Left colon (tissue), 2 donors: ENCODE data around the gene EXOC6B. TPM values are rescaled to one million over a fixed set of nuclear protein-coding genes. Genes with fewer than 3 reads are reported as not detected.

Experiments used
- ATAC-seq: fragments of 200-7000 bp; cut with Tn5 transposase; one replicate; pipeline ENCODE4 v1.9.1; 2020; ENCODE audit warnings: mild to moderate bottlenecking, moderate library complexity
- DNase-seq, 2 donors: peaks; one replicate each; pipeline ENCODE4 v3.0.0-alpha.2; 2020
- intact Hi-C, 2 donors: fragments of 100-400 bp; cut with DNase I in 1 of 2; cut with micrococcal nuclease in 1 of 2; formaldehyde crosslinking; loops; one replicate each; pipeline versions ENCODE4 v1.11.2 to v1.14.0; 2022; cut with DNase I, micrococcal nuclease
- total RNA-seq, 2 donors: library from RNA; stranded (reverse); fragmentation: NEBNext Ultra II Directional; extraction: Animal tissue kit (Norgen Biotek cat#: 25700); gene quantifications; one replicate each; pipeline ENCODE4 v1.2.1, GENCODE V29; 2021
- donor health status: DM: no; HTN: no; CAD: no.
- donor health status: DM: yes; HTN: yes; CAD: no.

The EXOC6B gene
- total RNA-seq, 2 donors from 2014 or later, result 23.9 to 37.6 TPM

DNA sequence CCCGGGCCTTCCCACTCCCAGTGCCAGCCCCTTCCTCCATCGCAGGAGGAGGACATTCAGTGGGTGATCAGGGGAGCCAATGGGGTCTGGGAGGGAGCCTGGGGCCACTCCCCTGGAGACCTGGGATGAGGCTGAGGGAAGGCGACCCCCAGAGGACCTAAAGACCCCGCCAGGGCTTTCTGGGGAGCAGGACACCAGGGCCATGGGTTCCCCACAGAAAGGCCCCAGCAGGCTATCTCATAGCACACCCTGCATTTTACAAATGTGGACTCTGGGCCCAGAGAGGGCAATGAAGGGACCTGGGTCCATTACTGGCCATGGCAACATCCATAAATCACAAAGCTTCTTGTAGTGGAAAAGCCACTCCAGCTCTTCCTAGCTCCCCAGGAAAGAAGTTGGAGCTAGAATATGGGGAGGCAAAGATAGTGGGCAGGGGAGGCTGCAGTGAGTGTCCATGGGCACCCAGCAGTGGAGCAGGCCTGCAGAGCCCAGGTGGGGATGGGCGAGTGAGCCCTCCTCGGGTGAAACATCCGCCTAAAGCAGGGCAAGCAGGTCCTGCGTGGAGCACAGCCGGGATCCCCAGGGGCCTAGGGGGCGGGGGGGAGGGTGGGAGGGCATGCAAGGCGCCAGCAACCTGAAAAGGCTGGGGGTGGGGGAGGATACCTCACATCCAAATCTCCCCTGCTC, 692.0 kb downstream of the EXOC6B start:
- ATAC-seq, result no peak
- intact Hi-C loops, result no loop called here
- DNase-seq, result peak in 1 of 2 donors; percentile 18

DNA sequence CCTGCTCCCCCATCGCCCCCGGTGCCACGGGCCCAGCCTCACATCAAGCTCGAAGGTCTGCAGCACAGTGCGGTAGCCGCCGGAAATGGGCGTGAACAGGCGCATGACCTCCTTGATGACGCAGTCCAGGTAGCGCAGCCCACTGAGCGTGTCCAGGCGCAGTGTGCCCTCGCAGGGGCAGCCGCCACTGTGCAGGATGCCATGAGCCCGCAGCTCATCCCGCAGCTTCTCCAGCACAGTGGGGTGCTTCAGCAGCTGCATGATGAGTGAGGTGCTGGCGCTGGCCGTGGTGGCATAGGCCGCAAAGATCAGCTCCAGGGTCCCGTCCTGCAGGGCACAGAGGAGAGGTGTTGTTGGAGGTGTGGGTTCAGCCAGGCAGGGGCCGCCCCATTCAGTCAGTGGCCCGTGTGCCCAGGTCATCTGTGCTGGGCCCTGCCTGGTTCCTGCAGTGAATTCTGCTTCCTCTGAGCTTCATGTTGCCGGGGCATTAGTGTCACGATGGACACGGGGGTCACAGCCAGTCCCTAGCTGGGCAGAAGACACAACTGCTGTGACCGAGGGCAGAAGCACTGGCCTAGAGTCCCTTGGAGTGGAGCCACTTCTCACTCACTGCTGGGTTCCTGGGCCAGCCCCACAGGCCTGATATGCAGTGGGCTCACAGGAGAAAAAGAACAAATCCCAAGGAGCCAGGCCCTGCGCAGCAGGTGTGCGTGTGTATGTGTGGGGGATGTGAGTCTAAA, 692.7 kb downstream of the EXOC6B start:
- intact Hi-C loops, result no loop called here
- ATAC-seq (no peak), DNase-seq (no peak)

DNA sequence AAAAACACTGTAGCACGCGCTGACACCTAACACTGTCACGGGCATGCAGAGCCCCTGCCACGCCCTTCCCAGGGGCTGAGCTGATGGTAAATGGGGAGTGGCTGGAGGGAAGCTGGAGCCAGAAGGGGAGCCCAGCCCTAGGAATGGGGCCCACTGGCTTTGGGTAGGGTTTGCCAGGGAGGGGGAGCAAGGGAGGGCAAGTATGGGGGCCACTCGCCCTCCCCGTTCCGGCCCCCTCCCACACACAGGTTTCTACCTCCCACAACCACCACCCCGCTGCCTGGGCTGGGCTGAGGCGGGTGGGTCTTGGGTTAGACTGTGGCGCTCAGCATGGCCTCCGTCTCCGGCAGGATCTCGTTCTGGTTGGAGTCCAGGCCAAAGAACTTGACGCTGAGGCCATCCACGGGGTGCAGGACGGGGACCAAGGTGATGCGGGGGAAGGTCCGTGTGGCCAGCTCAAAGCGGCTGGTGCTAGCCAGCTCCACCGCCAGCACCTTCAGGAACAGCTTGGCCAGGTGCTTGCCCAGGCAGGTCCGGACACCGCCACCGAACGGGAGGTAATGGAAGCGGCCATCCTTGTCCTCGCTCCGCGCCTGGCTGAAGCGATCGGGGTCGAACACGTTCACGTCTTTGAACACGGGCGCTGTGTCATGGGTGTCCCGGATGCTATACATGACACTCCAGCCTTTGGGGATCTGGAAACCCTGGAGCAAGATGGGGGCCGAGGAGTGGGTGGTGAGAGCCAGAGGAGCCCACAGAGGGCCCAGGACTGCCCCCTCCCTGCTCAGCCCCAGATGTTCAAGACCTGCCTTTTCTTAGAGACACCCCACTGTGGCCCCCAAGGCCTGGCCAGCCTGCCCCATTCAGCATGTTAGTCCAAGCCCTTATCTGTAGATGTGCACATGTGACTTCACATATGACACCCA, 693.7 kb downstream of the EXOC6B start:
- ATAC-seq, result no peak
- intact Hi-C loops, result no loop called here
- peak in 1 of 2 donors; percentile 19 for DNase-seq

DNA sequence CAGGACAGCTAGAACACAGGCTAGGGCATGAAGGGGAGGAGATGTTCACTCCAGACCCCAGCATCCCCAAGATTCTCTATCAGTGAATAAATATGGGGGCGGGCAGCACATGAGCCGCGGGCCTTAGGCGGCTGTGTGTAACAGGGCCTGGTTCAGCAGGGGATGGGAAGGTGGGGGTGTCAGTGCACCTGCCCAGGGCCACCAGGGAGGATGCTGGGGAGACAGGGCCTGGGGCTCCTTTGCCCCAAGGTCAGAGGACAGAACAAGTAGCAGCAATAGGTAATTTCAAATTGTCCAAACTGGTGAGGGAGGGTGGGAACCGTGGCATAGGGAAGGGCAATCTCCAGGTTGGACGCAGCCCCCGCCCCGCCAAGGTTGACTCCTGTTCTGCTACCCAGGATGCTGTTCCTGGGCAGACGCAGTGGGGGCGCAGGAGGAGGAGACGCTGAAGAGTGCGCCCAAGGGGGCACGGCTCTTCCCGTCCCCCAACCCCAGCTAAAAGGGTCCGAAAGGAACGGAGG, 694.4 kb downstream of the EXOC6B start:
- DNase-seq (no peak), ATAC-seq (no peak)
- intact Hi-C loops, result no loop called here

DNA sequence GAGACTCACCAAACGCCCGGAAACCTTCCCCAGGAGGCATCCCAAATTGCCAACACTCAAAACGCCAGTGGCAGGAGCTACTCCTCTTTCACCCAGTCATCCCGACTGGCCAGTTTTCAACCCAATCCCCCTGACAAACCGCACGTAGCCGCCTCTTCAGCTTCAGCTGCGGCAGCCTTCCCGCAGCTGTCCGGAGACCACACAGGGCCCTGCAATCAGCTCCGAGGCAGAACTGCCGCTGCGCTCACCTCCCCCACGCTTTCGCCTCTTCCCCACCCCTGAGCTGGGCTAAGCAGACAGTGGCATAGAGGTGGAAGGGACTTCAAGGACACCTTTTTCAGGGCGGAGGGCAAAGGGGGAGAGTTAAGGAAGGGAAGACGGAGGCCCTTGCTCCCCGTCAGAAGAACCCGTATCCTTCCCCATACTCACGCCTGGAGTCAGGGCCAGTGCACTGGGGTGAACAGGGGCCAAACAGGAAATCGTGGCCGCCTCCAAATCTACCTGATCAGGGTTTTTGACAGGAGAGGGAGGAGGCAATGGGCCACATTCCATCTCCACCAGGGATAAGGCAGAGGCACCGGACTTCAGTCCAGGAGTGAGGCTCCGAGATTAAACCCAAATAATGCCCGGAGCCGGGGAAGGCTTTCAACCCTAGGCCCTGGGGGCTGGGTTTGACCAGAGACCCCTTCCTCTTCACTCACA, 695.0 kb downstream of the EXOC6B start:
- DNase-seq (peak in 1 of 2 donors; percentile 6), ATAC-seq (no peak)
- intact Hi-C loops, result no loop called here

DNA sequence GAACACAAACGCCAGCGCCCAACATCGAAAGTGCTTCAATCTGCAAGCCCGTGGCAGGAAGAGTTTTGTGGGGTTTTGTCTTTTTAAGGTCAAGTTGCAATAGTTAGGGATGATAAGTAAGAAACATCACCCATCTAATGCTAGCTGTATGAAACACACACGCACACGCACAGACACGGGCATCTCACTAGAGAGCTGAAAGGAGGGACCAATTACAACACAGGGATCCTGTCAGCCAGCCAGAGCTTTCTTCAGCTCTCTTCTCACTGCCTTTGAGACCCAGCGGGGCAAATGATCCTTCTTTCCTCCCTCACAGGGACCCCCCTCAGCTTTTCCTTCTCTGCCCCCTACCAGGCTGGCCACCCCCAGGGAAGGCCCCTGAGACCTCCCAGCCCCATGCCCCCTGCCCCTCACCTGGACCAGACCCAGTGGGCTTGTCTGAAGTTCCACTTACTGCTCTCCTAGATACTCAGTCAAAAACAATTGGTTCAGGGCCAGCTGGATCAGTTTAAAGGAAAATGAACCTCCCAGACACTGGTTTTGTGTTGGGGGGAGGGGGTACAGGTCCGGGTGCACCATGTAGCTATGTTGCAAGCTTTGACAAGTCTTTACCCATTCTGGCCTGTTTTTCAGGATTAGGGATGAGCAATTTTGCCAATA, 696.0 kb downstream of the EXOC6B start:
- intact Hi-C loops, result no loop called here
- ATAC-seq, result no peak
- DNase-seq, result peak in 1 of 2 donors; percentile 18

DNA sequence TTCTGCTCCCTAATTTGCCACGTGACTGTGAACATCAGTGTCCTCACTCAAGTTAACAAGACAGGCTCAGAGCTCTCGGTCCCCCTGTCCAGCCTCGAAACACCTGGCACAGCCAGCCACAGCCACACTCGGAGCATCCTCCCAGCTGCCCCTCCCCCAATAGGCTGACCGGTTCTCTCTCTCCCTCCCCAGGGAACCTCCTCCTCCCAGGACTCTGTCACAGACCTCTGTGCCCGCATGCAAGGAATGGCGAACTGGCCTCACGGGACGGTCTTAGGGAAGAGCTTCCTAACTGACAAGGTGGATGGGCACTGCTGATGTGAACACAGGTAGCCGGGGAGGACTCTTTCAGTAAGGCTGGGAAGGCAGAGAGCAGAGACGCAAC, 697.0 kb downstream of the EXOC6B start:
- intact Hi-C loops, result no loop called here
- ATAC-seq, result no peak
- no peak for DNase-seq

DNA sequence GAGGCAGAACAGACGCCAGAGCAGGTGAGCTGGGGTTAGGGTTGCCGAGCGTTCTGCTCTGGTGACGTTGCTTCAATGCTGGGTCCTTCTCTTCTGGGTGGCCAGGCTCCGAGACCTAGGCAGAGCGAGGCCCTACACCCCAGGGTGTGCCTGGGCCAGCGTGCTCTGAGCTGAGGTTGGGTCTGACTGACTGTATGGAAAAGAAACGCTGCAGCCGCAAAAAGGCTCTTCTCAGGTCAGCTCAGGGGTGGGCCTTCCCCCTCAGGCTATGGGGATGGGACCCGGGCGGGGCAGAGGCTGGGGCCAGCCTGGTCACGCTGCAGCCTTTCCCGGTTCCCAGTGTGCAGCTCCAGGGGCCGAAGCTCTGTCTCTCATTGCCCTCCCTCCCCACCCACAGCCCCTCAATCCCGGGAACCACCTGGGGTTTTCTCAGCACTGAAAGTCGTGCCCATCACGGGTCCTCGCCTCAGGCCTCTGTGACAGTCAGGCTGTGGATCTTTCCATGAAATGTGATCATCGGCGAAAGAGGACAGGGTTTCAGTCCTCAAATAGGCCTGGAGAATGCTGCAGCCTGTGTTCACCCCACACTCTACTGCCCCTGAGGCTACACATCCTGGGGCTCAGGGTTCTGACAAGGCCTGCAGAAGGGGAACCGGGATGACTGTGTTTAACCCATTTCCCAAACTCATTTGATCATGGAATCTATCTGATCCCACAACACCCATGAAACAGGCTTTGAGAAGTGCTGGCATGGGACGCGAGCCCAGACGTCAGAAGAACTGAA, 697.6 kb downstream of the EXOC6B start:
- DNase-seq (peak in 1 of 2 donors; percentile 8), ATAC-seq (no peak)
- intact Hi-C loops, result no loop called here

DNA sequence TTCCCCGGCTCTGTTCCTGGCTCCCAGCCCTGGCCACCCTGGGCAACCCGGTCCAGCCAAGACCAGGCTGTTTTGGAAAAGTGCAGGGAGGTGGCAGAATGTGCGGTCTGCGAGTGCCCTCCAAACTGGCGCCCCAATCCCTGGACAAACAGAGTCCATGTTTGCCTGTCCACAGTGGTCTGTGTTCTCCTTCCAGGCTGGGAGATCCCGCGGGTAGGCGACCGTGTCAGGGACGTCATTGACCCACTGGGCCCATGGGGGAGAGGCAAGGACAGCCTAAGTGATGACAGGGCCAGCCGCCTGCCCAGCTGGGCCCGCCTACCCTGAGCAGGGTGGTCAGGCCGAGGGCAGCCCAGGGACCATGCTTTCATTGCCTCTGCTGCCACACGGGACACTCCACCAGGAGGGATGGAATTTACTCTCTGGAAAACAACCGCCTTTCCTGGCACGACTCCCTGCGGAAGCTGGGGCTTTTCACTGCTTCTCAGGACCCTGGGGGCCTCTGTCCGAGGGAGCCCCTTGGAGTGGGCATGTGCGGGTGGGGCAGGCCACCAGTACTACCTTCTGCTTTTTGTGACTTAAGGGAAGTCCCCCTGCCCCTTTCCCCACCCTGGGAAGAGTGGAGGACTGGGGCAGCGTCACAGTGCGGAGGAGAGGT, 698.3 kb downstream of the EXOC6B start:
- intact Hi-C loops, result no loop called here
- DNase-seq (no peak), ATAC-seq (no peak)

DNA sequence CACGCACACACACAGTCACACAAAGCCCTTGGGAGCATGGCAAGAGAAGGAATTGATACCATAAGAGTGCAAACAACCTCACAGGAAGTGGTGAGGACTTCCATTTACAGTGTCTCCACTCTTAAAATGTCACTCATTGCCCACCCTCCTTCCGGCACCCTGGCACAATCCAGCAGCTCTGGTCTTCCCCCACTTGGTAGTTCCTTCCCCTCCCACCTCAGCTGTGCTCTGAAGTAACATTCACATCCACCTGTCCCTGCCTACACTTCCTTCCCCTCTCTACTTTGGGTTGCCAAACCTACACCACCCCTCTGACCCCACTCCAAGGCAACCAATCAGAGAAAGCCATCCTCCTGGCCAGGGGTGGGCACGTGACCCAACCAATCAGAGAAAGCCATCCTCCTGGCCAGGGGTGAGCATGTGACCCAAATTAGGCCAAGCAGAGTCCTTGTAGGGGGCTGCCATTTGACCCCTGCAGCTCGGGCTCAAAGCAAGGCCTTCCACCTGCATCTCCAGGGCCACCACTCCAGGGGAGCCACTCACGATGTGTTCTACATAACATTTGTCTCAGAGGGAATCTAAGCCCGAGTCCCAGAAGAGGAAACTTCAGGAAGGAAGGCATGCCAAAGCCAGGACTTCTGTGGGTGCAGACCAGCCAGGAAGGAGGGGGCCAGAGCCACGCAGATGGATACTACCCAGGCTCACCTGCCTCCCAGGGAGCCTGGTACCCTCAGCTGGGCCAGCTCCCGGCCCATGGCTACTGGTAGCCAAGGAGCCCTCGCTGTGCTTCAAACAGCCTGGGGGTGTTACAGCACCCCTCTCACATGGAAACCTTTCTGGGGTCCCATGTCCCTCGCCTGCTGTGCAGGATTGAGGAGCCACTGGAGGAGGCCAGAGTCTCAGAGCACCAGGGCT, 699.4 kb downstream of the EXOC6B start:
- intact Hi-C loops, result no loop called here
- DNase-seq (no peak), ATAC-seq (no peak)

Other genes with a start within 250 kb of the EXOC6B start
- gene SPR, start 61.4 kb upstream of the EXOC6B start, total RNA-seq, result 10 to 100 TPM; 77.8 to 81.9 TPM
- 1 to 10 TPM; 1.5 to 2.2 TPM for gene EMX1, start 91.5 kb upstream of the EXOC6B start, total RNA-seq
- 10 to 100 TPM; 19.9 to 20.5 TPM for gene SFXN5, start 245.7 kb upstream of the EXOC6B start, total RNA-seq